SK-N-SH treated with all-trans-retinoic acid at 6 μM for 48 hours (cell line): ENCODE data around the gene COMMD4.

ENCODE experiments used
- ARNTL ChIP-seq: fragments of 450-650 bp; formaldehyde crosslinking; IDR thresholded peaks from 2 replicates; pipeline ENCODE4 v1.5.0; 2020; ENCODE audit warnings: low read depth, mild to moderate bottlenecking, moderate library complexity, borderline replicate concordance
- CSDC2 ChIP-seq: fragments of 250-450 bp; sonication (Bioruptor Pico); IDR thresholded peaks from 2 replicates; pipeline ENCODE4 v1.5.0; 2020; ENCODE audit warnings: mild to moderate bottlenecking, moderate library complexity
- CSRNP3 ChIP-seq: fragments of 250-450 bp; sonication (Bioruptor Pico); IDR thresholded peaks from 2 replicates; pipeline ENCODE4 v1.5.1; 2021; ENCODE audit warnings: mild to moderate bottlenecking, moderate library complexity
- ESRRG ChIP-seq: fragments of 250-450 bp; sonication (Bioruptor Pico); IDR thresholded peaks from 2 replicates; pipeline ENCODE4 v1.6.1; 2021; ENCODE audit warnings: mild to moderate bottlenecking
- ISL1 ChIP-seq: fragments of 250-450 bp; sonication (Bioruptor Pico); IDR thresholded peaks from 2 replicates; pipeline ENCODE4 v2.1.2; 2022; ENCODE audit warnings: mild to moderate bottlenecking, moderate library complexity
- PATZ1 ChIP-seq: fragments of 250-450 bp; sonication (Bioruptor Pico); IDR thresholded peaks from 2 replicates; pipeline ENCODE4 v1.8.0; 2020; ENCODE audit warnings: mild to moderate bottlenecking, moderate library complexity, borderline replicate concordance
- PPARA ChIP-seq: fragments of 250-450 bp; sonication (Bioruptor Pico); IDR thresholded peaks from 2 replicates; pipeline ENCODE4 v1.5.0; 2020; ENCODE audit warnings: mild to moderate bottlenecking, borderline replicate concordance
- RARB ChIP-seq: fragments of 250-450 bp; sonication (Bioruptor Pico); IDR thresholded peaks from 2 replicates; pipeline ENCODE4 v1.8.0; 2021; ENCODE audit warnings: mild to moderate bottlenecking, moderate library complexity
- TOX ChIP-seq: fragments of 250-450 bp; sonication (Bioruptor Pico); IDR thresholded peaks from 2 replicates; pipeline ENCODE4 v1.8.0; 2021; ENCODE audit warnings: mild to moderate bottlenecking, moderate library complexity, borderline replicate concordance
- ZC3H10 ChIP-seq: fragments of 250-450 bp; sonication (Bioruptor Pico); IDR thresholded peaks from 2 replicates; pipeline ENCODE4 v1.5.1; 2021; ENCODE audit warnings: mild to moderate bottlenecking, moderate library complexity
- ZFP30 ChIP-seq: fragments of 450-650 bp; formaldehyde crosslinking; IDR thresholded peaks from 2 replicates; pipeline ENCODE4 v1.5.0; 2022; ENCODE audit warnings: mild to moderate bottlenecking, moderate library complexity
- TF ChIP-seq, protein P1 (sequence below): fragments of 250-450 bp; sonication (Bioruptor Pico); IDR thresholded peaks from 2 replicates; pipeline ENCODE4 v1.5.1; 2020; ENCODE audit warnings: low read depth, mild to moderate bottlenecking, moderate library complexity
- TF ChIP-seq, protein P2 (sequence below): fragments of 250-450 bp; sonication (Bioruptor Pico); IDR thresholded peaks from 2 replicates; pipeline ENCODE4 v1.5.0; 2020; ENCODE audit warnings: mild to moderate bottlenecking, moderate library complexity

- TF ChIP-seq ARNTL (no peak), PATZ1 (CRISPR knock-in tag) (no peak), ISL1 (CRISPR knock-in tag) (no peak), ZC3H10 (CRISPR knock-in tag) (no peak), CSDC2 (CRISPR knock-in tag) (no peak), PPARA (no peak), ESRRG (no peak), TOX (CRISPR knock-in tag) (no peak), ZFP30 (no peak), RARB (CRISPR knock-in tag) (no peak), CSRNP3 (CRISPR knock-in tag) (no peak)
- TF ChIP-seq, protein P1, sequence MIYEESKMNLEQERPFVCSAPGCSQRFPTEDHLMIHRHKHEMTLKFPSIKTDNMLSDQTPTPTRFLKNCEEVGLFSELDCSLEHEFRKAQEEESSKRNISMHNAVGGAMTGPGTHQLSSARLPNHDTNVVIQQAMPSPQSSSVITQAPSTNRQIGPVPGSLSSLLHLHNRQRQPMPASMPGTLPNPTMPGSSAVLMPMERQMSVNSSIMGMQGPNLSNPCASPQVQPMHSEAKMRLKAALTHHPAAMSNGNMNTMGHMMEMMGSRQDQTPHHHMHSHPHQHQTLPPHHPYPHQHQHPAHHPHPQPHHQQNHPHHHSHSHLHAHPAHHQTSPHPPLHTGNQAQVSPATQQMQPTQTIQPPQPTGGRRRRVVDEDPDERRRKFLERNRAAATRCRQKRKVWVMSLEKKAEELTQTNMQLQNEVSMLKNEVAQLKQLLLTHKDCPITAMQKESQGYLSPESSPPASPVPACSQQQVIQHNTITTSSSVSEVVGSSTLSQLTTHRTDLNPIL (CRISPR knock-in tag) = no peak
- TF ChIP-seq, protein P2, sequence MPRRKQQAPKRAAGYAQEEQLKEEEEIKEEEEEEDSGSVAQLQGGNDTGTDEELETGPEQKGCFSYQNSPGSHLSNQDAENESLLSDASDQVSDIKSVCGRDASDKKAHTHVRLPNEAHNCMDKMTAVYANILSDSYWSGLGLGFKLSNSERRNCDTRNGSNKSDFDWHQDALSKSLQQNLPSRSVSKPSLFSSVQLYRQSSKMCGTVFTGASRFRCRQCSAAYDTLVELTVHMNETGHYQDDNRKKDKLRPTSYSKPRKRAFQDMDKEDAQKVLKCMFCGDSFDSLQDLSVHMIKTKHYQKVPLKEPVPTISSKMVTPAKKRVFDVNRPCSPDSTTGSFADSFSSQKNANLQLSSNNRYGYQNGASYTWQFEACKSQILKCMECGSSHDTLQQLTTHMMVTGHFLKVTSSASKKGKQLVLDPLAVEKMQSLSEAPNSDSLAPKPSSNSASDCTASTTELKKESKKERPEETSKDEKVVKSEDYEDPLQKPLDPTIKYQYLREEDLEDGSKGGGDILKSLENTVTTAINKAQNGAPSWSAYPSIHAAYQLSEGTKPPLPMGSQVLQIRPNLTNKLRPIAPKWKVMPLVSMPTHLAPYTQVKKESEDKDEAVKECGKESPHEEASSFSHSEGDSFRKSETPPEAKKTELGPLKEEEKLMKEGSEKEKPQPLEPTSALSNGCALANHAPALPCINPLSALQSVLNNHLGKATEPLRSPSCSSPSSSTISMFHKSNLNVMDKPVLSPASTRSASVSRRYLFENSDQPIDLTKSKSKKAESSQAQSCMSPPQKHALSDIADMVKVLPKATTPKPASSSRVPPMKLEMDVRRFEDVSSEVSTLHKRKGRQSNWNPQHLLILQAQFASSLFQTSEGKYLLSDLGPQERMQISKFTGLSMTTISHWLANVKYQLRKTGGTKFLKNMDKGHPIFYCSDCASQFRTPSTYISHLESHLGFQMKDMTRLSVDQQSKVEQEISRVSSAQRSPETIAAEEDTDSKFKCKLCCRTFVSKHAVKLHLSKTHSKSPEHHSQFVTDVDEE (CRISPR knock-in tag) = no peak
Observed at GRCh38 chr15:75361361-75361988, 25.6 kb downstream of the COMMD4 start.
